SU-DHL-6 (cell line): ENCODE results near the gene DBF4B.

Source experiments
- H2AFZ ChIP-seq: fragments of 200-600 bp; sonication (generic); 2 replicates; pipeline ENCODE4 v1.6.1; 2014; ENCODE audit warnings: low read depth, mild to moderate bottlenecking, moderate library complexity, mixed read lengths, antibody characterized with exemption, low read length; ENCODE audit not compliant: severe bottlenecking
- H3F3A ChIP-seq: fragments of 200-600 bp; shearing (Covaris generic); 2 replicates; pipeline ENCODE4 v1.6.0; 2016; ENCODE audit warnings: antibody characterized with exemption, mild to moderate bottlenecking; ENCODE audit not compliant: insufficient read depth
- H3K27ac ChIP-seq: fragments of 200-600 bp; sonication (generic); 2 replicates; pipeline ENCODE4 v1.5.1; 2016; ENCODE audit warnings: low read depth, mild to moderate bottlenecking, low read length, moderate library complexity, mixed read lengths
- H3K27me3 ChIP-seq: fragments of 200-600 bp; sonication (generic), shearing (Covaris generic); 2 replicates; pipeline ENCODE4 v1.6.0; 2014; ENCODE audit warnings: mild to moderate bottlenecking, low read length
- H3K36me3 ChIP-seq: fragments of 200-600 bp; sonication (generic); 2 replicates; pipeline ENCODE4 v1.6.1; 2014; ENCODE audit warnings: mild to moderate bottlenecking, low read length, mixed read lengths
- H3K4me2 ChIP-seq: fragments of 300-600, 200-600 bp; shearing (Covaris generic), sonication (generic); 2 replicates; pipeline ENCODE4 v1.6.0; 2014; ENCODE audit warnings: low read length, low read depth, mild to moderate bottlenecking; ENCODE audit not compliant: poor library complexity, severe bottlenecking
- H3K4me3 ChIP-seq: fragments of 200-600 bp; sonication (generic); 2 replicates; pipeline ENCODE4 v1.5.1; 2014; ENCODE audit warnings: antibody characterized with exemption, low read length, mild to moderate bottlenecking, mixed read lengths; ENCODE audit not compliant: insufficient read depth, poor library complexity, severe bottlenecking
- H3K79me2 ChIP-seq: fragments of 200-600 bp; sonication (generic); 2 replicates; pipeline ENCODE4 v1.6.1; 2014; ENCODE audit warnings: mild to moderate bottlenecking, low read length, moderate library complexity; ENCODE audit not compliant: insufficient read depth
- H3K9ac ChIP-seq: fragments of 200-600 bp; sonication (generic); 2 replicates; pipeline ENCODE4 v1.7.0; 2014; ENCODE audit warnings: mild to moderate bottlenecking, low read length
- H3K9me2 ChIP-seq: fragments of 200-600 bp; sonication (generic); replicated peaks from 2 replicates; pipeline ENCODE4 v1.6.1; 2014; ENCODE audit warnings: low read length; ENCODE audit not compliant: insufficient read depth
- H3K9me3 ChIP-seq: fragments of 200-600 bp; sonication (generic); 2 replicates; pipeline ENCODE4 v1.6.1; 2014; ENCODE audit warnings: low read length, mixed read lengths; ENCODE audit not compliant: insufficient read depth
- H4K20me1 ChIP-seq: fragments of 200-600 bp; sonication (generic); 2 replicates; pipeline ENCODE4 v1.6.1; 2014; ENCODE audit warnings: low read depth, mild to moderate bottlenecking, antibody characterized with exemption, low read length, moderate library complexity, mixed read lengths
- CTCF ChIP-seq: fragments of 200-600 bp; sonication (generic); IDR thresholded peaks from one replicate; pipeline ENCODE4 v1.5.1; 2017; ENCODE audit warnings: antibody characterized with exemption, mild to moderate bottlenecking, low read length, moderate library complexity; ENCODE audit not compliant: insufficient read depth, poor library complexity, severe bottlenecking
- EZH2phosphoT487 ChIP-seq: fragments of 200-600 bp; sonication (generic), shearing (Covaris generic); conservative IDR thresholded peaks from 2 replicates; pipeline ENCODE4 v1.6.1; 2018; ENCODE audit warnings: mild to moderate bottlenecking, antibody characterized with exemption, low read length, moderate library complexity, mixed read lengths

The DBF4B gene

GRCh38 chr17:44794851-44795413 is 86.5 kb downstream of the DBF4B start:
- no peaks in the 10 kb centered on the region for H3K27me3 ChIP-seq
- H2AFZ ChIP-seq, result no peak overlapping the region
- no peaks in the 10 kb centered on the region for H4K20me1 ChIP-seq
- no peak overlapping the region for H3K4me2 ChIP-seq
- H3K9me3 ChIP-seq, result no peaks in the 10 kb centered on the region
- H3K4me3 ChIP-seq, result no peak overlapping the region
- H3K27ac ChIP-seq, result no peak overlapping the region
- no peaks in the 10 kb centered on the region for H3K9me2 ChIP-seq
- H3F3A ChIP-seq, result 0 out of 2 replicates have a peak, but pooled peaks cover 6% of the 10 kb centered on the region
- no peaks in the 10 kb centered on the region for H3K36me3 ChIP-seq
- H3K79me2 ChIP-seq, result no peaks in the 10 kb centered on the region
- TF ChIP-seq CTCF (no peak), EZH2phosphoT487 (no peak)
- H3K9ac ChIP-seq, result no peak overlapping the region

- Histone ChIP-seq H3K27ac (no peak overlapping the region), H3K79me2 (no peaks in the 10 kb centered on the region), H3K36me3 (no peaks in the 10 kb centered on the region), H3K9ac (no peak overlapping the region), H2AFZ (no peak overlapping the region), H3K4me3 (no peak overlapping the region), H3F3A (0 out of 2 replicates have a peak, but pooled peaks cover 6% of the 10 kb centered on the region), H3K9me2 (no peaks in the 10 kb centered on the region), H3K9me3 (no peaks in the 10 kb centered on the region), H3K27me3 (no peaks in the 10 kb centered on the region), H4K20me1 (no peaks in the 10 kb centered on the region), H3K4me2 (no peak overlapping the region)
- TF ChIP-seq EZH2phosphoT487 (no peak), CTCF (no peak)
Measured at GRCh38 chr17:44795421-44795820, 87.0 kb downstream of the DBF4B start.

- Histone ChIP-seq H3K9me2 (no peaks in the 10 kb centered on the region), H3K4me3 (no peak overlapping the region), H3K9ac (no peak overlapping the region), H3K4me2 (no peak overlapping the region), H3K27me3 (no peaks in the 10 kb centered on the region), H3K9me3 (no peaks in the 10 kb centered on the region), H2AFZ (no peak overlapping the region), H3K79me2 (no peaks in the 10 kb centered on the region), H3K36me3 (no peaks in the 10 kb centered on the region), H4K20me1 (no peaks in the 10 kb centered on the region), H3K27ac (no peak overlapping the region), H3F3A (0 out of 2 replicates have a peak, but pooled peaks cover 6% of the 10 kb centered on the region)
- TF ChIP-seq CTCF (no peak), EZH2phosphoT487 (no peak)
Measured at GRCh38 chr17:44795928-44796327, 87.5 kb downstream of the DBF4B start.
